SU-DHL-6 (cell line): Measurements from ENCODE around the gene GABRB1.

ENCODE experiments used
- H2AFZ ChIP-seq: fragments of 200-600 bp; sonication (generic); 2 replicates; pipeline ENCODE4 v1.6.1; 2014; ENCODE audit warnings: low read depth, mild to moderate bottlenecking, moderate library complexity, mixed read lengths, antibody characterized with exemption, low read length; ENCODE audit not compliant: severe bottlenecking
- H3F3A ChIP-seq: fragments of 200-600 bp; shearing (Covaris generic); 2 replicates; pipeline ENCODE4 v1.6.0; 2016; ENCODE audit warnings: antibody characterized with exemption, mild to moderate bottlenecking; ENCODE audit not compliant: insufficient read depth
- H3K27ac ChIP-seq: fragments of 200-600 bp; sonication (generic); 2 replicates; pipeline ENCODE4 v1.5.1; 2016; ENCODE audit warnings: low read depth, mild to moderate bottlenecking, low read length, moderate library complexity, mixed read lengths
- H3K27me3 ChIP-seq: fragments of 200-600 bp; sonication (generic), shearing (Covaris generic); 2 replicates; pipeline ENCODE4 v1.6.0; 2014; ENCODE audit warnings: mild to moderate bottlenecking, low read length
- H3K36me3 ChIP-seq: fragments of 200-600 bp; sonication (generic); 2 replicates; pipeline ENCODE4 v1.6.1; 2014; ENCODE audit warnings: mild to moderate bottlenecking, low read length, mixed read lengths
- H3K4me2 ChIP-seq: fragments of 300-600, 200-600 bp; shearing (Covaris generic), sonication (generic); 2 replicates; pipeline ENCODE4 v1.6.0; 2014; ENCODE audit warnings: low read length, low read depth, mild to moderate bottlenecking; ENCODE audit not compliant: poor library complexity, severe bottlenecking
- H3K4me3 ChIP-seq: fragments of 200-600 bp; sonication (generic); 2 replicates; pipeline ENCODE4 v1.5.1; 2014; ENCODE audit warnings: antibody characterized with exemption, low read length, mild to moderate bottlenecking, mixed read lengths; ENCODE audit not compliant: insufficient read depth, poor library complexity, severe bottlenecking
- H3K79me2 ChIP-seq: fragments of 200-600 bp; sonication (generic); 2 replicates; pipeline ENCODE4 v1.6.1; 2014; ENCODE audit warnings: mild to moderate bottlenecking, low read length, moderate library complexity; ENCODE audit not compliant: insufficient read depth
- H3K9ac ChIP-seq: fragments of 200-600 bp; sonication (generic); 2 replicates; pipeline ENCODE4 v1.7.0; 2014; ENCODE audit warnings: mild to moderate bottlenecking, low read length
- H3K9me2 ChIP-seq: fragments of 200-600 bp; sonication (generic); replicated peaks from 2 replicates; pipeline ENCODE4 v1.6.1; 2014; ENCODE audit warnings: low read length; ENCODE audit not compliant: insufficient read depth
- H3K9me3 ChIP-seq: fragments of 200-600 bp; sonication (generic); 2 replicates; pipeline ENCODE4 v1.6.1; 2014; ENCODE audit warnings: low read length, mixed read lengths; ENCODE audit not compliant: insufficient read depth
- H4K20me1 ChIP-seq: fragments of 200-600 bp; sonication (generic); 2 replicates; pipeline ENCODE4 v1.6.1; 2014; ENCODE audit warnings: low read depth, mild to moderate bottlenecking, antibody characterized with exemption, low read length, moderate library complexity, mixed read lengths
- EZH2phosphoT487 ChIP-seq: fragments of 200-600 bp; sonication (generic), shearing (Covaris generic); conservative IDR thresholded peaks from 2 replicates; pipeline ENCODE4 v1.6.1; 2018; ENCODE audit warnings: mild to moderate bottlenecking, antibody characterized with exemption, low read length, moderate library complexity, mixed read lengths
- TF ChIP-seq, protein P1 (sequence below): fragments of 200-600 bp; sonication (generic); IDR thresholded peaks from one replicate; pipeline ENCODE4 v1.5.1; 2017; ENCODE audit warnings: antibody characterized with exemption, mild to moderate bottlenecking, low read length, moderate library complexity; ENCODE audit not compliant: insufficient read depth, poor library complexity, severe bottlenecking

The GABRB1 gene

DNA sequence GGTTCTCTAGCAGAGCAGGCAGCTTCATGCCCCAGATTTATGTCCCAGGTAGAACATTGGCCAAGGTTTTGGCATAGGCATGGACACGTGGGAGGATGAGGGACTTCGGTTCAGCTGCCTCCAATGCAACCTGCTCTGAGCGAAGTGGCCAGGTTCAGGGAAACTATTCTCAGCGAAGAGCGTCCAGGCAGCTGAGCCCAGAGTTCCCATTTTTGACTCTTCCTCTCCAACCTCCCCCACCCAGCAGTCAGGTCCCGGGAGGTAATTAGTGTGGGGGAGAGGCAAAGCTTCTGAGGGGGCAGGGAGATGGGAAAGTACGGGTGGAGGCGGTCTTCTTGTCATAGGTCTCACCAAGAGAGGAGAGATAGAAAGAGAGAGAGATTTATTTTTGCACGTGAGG, 39.0 kb upstream of the GABRB1 start:
- H3K79me2 ChIP-seq: no peaks in the 10 kb centered on the region
- no peak overlapping the region for H3K9ac ChIP-seq
- H3K4me3 ChIP-seq: no peak overlapping the region
- no peaks in the 10 kb centered on the region for H4K20me1 ChIP-seq
- no peaks in the 10 kb centered on the region; the same call in 1 of the 2 replicates for H3K9me2 ChIP-seq
- no peaks in the 10 kb centered on the region for H3F3A ChIP-seq
- no peaks in the 10 kb centered on the region for H3K9me3 ChIP-seq
- H3K27me3 ChIP-seq: no peaks in the 10 kb centered on the region
- no peak overlapping the region for H2AFZ ChIP-seq
- no peak overlapping the region for H3K4me2 ChIP-seq
- H3K27ac ChIP-seq: no peak overlapping the region
- TF ChIP-seq, protein P1, sequence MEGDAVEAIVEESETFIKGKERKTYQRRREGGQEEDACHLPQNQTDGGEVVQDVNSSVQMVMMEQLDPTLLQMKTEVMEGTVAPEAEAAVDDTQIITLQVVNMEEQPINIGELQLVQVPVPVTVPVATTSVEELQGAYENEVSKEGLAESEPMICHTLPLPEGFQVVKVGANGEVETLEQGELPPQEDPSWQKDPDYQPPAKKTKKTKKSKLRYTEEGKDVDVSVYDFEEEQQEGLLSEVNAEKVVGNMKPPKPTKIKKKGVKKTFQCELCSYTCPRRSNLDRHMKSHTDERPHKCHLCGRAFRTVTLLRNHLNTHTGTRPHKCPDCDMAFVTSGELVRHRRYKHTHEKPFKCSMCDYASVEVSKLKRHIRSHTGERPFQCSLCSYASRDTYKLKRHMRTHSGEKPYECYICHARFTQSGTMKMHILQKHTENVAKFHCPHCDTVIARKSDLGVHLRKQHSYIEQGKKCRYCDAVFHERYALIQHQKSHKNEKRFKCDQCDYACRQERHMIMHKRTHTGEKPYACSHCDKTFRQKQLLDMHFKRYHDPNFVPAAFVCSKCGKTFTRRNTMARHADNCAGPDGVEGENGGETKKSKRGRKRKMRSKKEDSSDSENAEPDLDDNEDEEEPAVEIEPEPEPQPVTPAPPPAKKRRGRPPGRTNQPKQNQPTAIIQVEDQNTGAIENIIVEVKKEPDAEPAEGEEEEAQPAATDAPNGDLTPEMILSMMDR: no peak
- no peak for TF ChIP-seq EZH2phosphoT487
- H3K36me3 ChIP-seq: no peaks in the 10 kb centered on the region

DNA sequence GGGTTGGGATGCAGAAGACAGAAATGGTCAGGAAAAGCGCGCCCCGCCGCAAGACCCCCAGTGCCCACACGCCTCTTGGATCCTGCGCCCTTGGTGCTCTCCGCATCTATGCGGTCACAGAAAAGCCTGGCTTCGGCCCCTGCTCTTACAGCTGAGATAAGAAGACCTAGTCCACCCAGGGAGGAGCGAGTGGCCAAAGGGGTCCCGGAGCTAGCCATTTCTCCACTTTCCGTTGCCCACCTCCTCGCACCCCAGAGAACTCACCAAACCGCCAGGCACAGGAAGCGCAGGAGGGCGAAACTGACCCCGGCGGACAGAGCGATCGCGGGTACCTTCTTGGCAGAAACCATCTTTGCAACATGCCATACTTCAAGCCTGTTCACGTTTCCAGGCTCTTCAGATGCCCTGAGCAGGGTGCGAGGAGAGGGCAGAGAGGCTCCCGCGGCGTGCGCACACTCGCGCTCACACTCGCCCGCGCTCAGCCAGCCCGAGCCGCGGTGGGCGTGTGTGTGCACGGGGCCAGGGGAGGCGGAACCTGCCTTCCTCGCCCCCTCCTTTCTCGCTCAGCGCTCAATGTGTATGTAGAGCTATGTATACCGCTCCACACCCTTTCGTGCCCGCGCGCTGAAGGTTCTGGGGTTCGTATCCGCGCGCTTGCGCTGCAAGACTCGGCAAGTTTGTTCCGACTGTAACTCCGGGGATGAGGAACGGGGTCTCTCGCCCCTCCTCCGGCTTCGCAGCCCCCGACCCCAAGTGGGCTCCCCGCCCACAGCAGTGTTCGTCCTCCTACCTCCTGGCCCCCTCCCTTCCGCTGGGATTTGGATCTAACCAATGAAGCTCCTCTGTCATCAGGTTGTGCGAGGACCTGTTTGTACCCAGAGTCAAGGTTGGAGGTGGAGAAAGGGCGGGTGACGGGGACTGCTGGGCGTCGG, 38.0 kb upstream of the GABRB1 start, which contains the start of gene GABRA4:
GABRA4 (minus strand) TSS at position 507 of the 932 bp plus-strand sequence; CDS start at position 350, 157 bp downstream.
- no peaks in the 10 kb centered on the region; the same call in 1 of the 2 replicates for H3K9me2 ChIP-seq
- no peak for TF ChIP-seq EZH2phosphoT487
- TF ChIP-seq, protein P1: no peak
- H3K27me3 ChIP-seq: no peaks in the 10 kb centered on the region
- no peaks in the 10 kb centered on the region for H4K20me1 ChIP-seq
- no peak within 1 kb of the TSS for H3K27ac ChIP-seq
- no peaks in the 10 kb centered on the region for H3K79me2 ChIP-seq
- no peak within 1 kb of the TSS for H3K9ac ChIP-seq
- no peak within 1 kb of the TSS for H3K4me2 ChIP-seq
- no peak within 1 kb of the TSS for H2AFZ ChIP-seq
- no peaks in the 10 kb centered on the region for H3K9me3 ChIP-seq
- H3F3A ChIP-seq: no peaks in the 10 kb centered on the region
- H3K36me3 ChIP-seq: no peaks in the 10 kb centered on the region
- H3K4me3 ChIP-seq: no peak within 1 kb of the TSS

DNA sequence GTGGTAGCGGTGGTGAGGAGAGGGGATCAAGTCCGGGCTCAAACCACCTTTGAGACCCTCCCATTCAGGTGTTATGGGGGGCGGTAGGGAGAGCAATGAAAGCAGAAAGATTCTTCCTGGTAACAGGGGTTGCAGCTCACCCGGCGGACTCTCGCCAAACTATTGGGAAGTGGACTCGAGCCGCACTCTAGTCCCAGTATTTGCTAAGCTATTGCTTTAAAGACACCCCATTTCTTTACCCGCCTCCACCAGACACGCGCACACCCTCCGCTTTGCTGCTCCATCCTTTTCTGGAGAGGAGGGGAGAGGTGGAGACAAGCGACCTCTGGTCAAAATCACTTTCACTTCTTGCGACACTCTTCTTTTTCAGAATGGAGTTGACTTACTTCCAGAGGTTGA, 37.4 kb upstream of the GABRB1 start:
- no peak overlapping the region for H3K4me2 ChIP-seq
- no peaks in the 10 kb centered on the region for H3K27me3 ChIP-seq
- no peaks in the 10 kb centered on the region for H3K79me2 ChIP-seq
- H3K27ac ChIP-seq: no peak overlapping the region
- H2AFZ ChIP-seq: no peak overlapping the region
- no peaks in the 10 kb centered on the region for H4K20me1 ChIP-seq
- H3K9me2 ChIP-seq: no peaks in the 10 kb centered on the region; the same call in 1 of the 2 replicates
- H3K4me3 ChIP-seq: no peak overlapping the region
- no peaks in the 10 kb centered on the region for H3F3A ChIP-seq
- TF ChIP-seq, protein P1: no peak
- TF ChIP-seq EZH2phosphoT487: no peak
- H3K9ac ChIP-seq: no peak overlapping the region
- H3K9me3 ChIP-seq: no peaks in the 10 kb centered on the region
- no peaks in the 10 kb centered on the region for H3K36me3 ChIP-seq
